ENCODE measurements around the gene RNPEP. TPM values are rescaled to one million over a fixed set of nuclear protein-coding genes. Genes with fewer than 3 reads are reported as not detected.

RNPEP gene
- total and polyA plus RNA-seq, 2 of the 13 experiments (the other 11 are each of a cell fraction or from before 2014, with no cell fraction given), result 20.6 to 38.4 TPM

DNA sequence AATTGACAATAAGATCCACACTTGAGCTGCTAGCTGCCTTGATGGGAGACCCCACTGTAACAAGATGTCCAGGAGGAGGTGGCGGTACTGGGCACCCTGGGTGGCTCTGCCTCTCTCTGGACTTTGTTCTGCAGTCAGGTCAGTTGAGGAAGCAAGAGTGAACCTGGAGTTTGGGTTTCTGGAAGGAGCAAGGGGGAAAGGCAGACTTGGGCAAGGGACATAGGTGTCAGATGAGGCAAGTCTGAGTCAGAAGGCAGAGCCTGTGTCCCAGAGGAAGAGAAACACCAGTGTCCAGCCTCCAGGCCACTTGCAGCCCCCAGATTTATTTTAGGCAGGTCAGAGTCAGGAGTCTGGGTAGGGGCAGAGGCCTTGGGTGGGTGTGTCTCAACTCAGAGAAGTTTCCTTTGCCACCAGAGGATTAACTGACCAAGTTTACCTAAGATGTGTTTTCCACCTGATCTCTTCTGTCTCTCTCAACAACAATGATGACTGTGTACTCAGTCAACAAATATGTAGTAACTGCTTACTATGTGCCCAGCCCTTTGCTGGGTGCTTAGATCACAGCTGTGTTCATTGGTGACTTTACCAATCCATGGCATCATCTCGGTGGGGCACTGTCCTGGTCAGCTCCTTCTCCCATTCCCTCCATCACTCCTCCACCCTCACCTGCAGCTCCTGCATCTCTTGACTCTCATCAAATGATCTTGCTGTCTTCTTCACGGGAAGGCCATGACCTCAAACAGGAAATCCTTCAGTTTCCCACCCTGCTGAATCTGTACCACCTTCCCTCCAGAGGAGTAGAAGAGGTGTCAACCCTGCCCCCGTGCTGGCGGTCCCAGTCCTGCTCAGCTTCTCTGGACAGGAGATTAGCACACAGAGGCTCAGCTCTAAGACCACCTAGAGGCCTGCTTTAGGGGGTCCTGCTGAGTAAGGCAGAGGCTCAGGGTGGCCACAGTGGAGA, 64.6 kb downstream of the RNPEP start:
- H2AFZ ChIP-seq (ENCODE audit: low read length), result no peak overlapping the region
- ATAC-seq (peak; percentile 83), DNase-seq (ENCODE audit: low spot score) (peak; percentile 63), FAIRE-seq (peak; percentile 69)
- peak overlapping the region; percentile 16 for H3K27ac ChIP-seq (ENCODE audit: extremely low read length, insufficient read depth, low read length)
- H3K27me3 ChIP-seq (ENCODE audit: control insufficient read depth in 1 of 2, insufficient read depth in 2 of 2, low read length in 2 of 2), result no peaks in the 10 kb centered on the region
- ChIA-PET CTCF (ENCODE audit: low intra/inter-chr PET ratio, low total read pairs) (no interaction called here), POLR2A (interaction anchor here (1.5 to 4.2 kb wide), 6 partner anchors 10 to 39 kb away, joined by 3 to 31 read pairs (median 26); partner anchors contain the start of gene ELF3)
- in situ Hi-C loops (cut with HindIII; ENCODE audit: extremely low pct_ligation_motif_present, low pct_unique_long_range_greater_than_20kb) (no loop called here), intact Hi-C loops (cut with micrococcal nuclease; ENCODE audit: unreplicated experiment) (no loop called here)
- BruUV-seq (replicated peaks), result no TSS peak
- peak overlapping the region; percentile 74 for H3K4me2 ChIP-seq (ENCODE audit: low read depth, low read length)
- peak overlapping the region in 1 of 3 experiments; percentile 49; a peak in 2 of 6 replicates for H3K4me3 ChIP-seq (replicated peaks in 1 of 3; ENCODE audit: insufficient read depth in 1 of 3, low read depth in 2 of 3, low read length in 3 of 3)
- H3K4me1 ChIP-seq (ENCODE audit: insufficient read depth, low read length), result peaks cover 73% of the 10 kb centered on the region
- no peaks in the 10 kb centered on the region for H3K36me3 ChIP-seq (replicated peaks in 1 of 2; ENCODE audit: control insufficient read depth in 1 of 2, insufficient read depth in 2 of 2, low read length in 2 of 2)
- 4% methylated on average over 5 of the region's 5 CpGs for WGBS (ENCODE audit: low lambda C conversion rate)
- H3K9me3 ChIP-seq (ENCODE audit: low read length), result no peaks in the 10 kb centered on the region
- H3K79me2 ChIP-seq (ENCODE audit: insufficient read depth, low read length), result no peaks in the 10 kb centered on the region
- peak overlapping the region; percentile 33; the same call in 1 of the 2 replicates for H3K9ac ChIP-seq (ENCODE audit: insufficient read depth, low read depth, low read length)
- H4K20me1 ChIP-seq (ENCODE audit: insufficient read depth, low read length), result no peaks in the 10 kb centered on the region
- TF ChIP-seq HDAC2 (CRISPR knock-in tag; IDR thresholded peaks at IDR 0.05), result peak; percentile 47
- TF ChIP-seq RARA (CRISPR knock-in tag; IDR thresholded peaks at IDR 0.05), result peak; percentile 85
- TF ChIP-seq NCOA2 (CRISPR knock-in tag; IDR thresholded peaks at IDR 0.05), result peak; percentile 70
- TF ChIP-seq ZNF790 (CRISPR knock-in tag; IDR thresholded peaks at IDR 0.05; ENCODE audit: borderline replicate concordance), result peak; percentile 56; the same call in 1 of the 2 replicates
- peak; percentile 76 for TF ChIP-seq FOSL2 (CRISPR knock-in tag; IDR thresholded peaks at IDR 0.05)
- no peak for TF ChIP-seq YEATS4 (CRISPR knock-in tag; IDR thresholded peaks at IDR 0.05; ENCODE audit: borderline replicate concordance)
- TF ChIP-seq SOX5 (CRISPR knock-in tag; IDR thresholded peaks at IDR 0.05; ENCODE audit: borderline replicate concordance), result peak; percentile 95
- TF ChIP-seq MEIS1 (CRISPR knock-in tag; IDR thresholded peaks at IDR 0.05; ENCODE audit: borderline replicate concordance), result 0 out of 2 replicates have a peak, but pooled peaks have one; percentile 21
- peak; percentile 70; the same call in 1 of the 2 replicates for TF ChIP-seq FOXO1 (CRISPR knock-in tag; IDR thresholded peaks at IDR 0.05)
- TF ChIP-seq NFKBIZ (CRISPR knock-in tag; IDR thresholded peaks at IDR 0.05), result 0 out of 2 replicates have a peak, but pooled peaks have one; percentile 69
- peak; percentile 92 for TF ChIP-seq ARID5B (CRISPR knock-in tag; IDR thresholded peaks at IDR 0.05)
- 0 out of 2 replicates have a peak, but pooled peaks have one; percentile 17 for TF ChIP-seq HNF4A (CRISPR knock-in tag; IDR thresholded peaks at IDR 0.05)
- peak; percentile 52 for TF ChIP-seq SAP130 (CRISPR knock-in tag; IDR thresholded peaks at IDR 0.05; ENCODE audit: low read depth)
- no peak for TF ChIP-seq MTA1 (CRISPR knock-in tag; IDR thresholded peaks at IDR 0.05; ENCODE audit: borderline replicate concordance)
- peak; percentile 69 for TF ChIP-seq SALL1 (CRISPR knock-in tag; IDR thresholded peaks at IDR 0.05)
- peak; percentile 47; the same call in 1 of the 2 replicates for TF ChIP-seq ERF (CRISPR knock-in tag; IDR thresholded peaks at IDR 0.05)
- TF ChIP-seq, protein P1, sequence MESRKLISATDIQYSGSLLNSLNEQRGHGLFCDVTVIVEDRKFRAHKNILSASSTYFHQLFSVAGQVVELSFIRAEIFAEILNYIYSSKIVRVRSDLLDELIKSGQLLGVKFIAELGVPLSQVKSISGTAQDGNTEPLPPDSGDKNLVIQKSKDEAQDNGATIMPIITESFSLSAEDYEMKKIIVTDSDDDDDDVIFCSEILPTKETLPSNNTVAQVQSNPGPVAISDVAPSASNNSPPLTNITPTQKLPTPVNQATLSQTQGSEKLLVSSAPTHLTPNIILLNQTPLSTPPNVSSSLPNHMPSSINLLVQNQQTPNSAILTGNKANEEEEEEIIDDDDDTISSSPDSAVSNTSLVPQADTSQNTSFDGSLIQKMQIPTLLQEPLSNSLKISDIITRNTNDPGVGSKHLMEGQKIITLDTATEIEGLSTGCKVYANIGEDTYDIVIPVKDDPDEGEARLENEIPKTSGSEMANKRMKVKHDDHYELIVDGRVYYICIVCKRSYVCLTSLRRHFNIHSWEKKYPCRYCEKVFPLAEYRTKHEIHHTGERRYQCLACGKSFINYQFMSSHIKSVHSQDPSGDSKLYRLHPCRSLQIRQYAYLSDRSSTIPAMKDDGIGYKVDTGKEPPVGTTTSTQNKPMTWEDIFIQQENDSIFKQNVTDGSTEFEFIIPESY (CRISPR knock-in tag; IDR thresholded peaks at IDR 0.05), result no peak
- TF ChIP-seq ATF7 (IDR thresholded peaks at IDR 0.05), result no peak
- no peak for TF ChIP-seq ATF7 (CRISPR knock-in tag; IDR thresholded peaks at IDR 0.05)
- TF ChIP-seq ZNF709 (CRISPR knock-in tag; IDR thresholded peaks at IDR 0.05), result 0 out of 2 replicates have a peak, but pooled peaks have one; percentile 36

Data from HepG2 (cell line).